Esophagus squamous epithelium (tissue), 4 donors: ENCODE results near the gene ELOVL7.

ENCODE experiments used
- CTCF ChIP-seq, 6 experiments: fragments of 450-650 bp in 4 of 6; fragments of 200-600 bp in 2 of 6; sonication (generic) in 2 of 6; IDR thresholded peaks; one replicate each; pipeline ENCODE4 v1.5.1; 2016 to 2019; ENCODE audit warnings: antibody characterized with exemption in 6 of 6, mild to moderate bottlenecking in 4 of 6, moderate library complexity in 4 of 6
- POLR2A ChIP-seq, 4 donors: fragments of 450-650 bp; IDR thresholded peaks; one replicate each; pipeline ENCODE4 v1.6.1; 2017; ENCODE audit warnings: antibody characterized with exemption in 4 of 4, mild to moderate bottlenecking in 4 of 4, moderate library complexity in 3 of 4

DNA sequence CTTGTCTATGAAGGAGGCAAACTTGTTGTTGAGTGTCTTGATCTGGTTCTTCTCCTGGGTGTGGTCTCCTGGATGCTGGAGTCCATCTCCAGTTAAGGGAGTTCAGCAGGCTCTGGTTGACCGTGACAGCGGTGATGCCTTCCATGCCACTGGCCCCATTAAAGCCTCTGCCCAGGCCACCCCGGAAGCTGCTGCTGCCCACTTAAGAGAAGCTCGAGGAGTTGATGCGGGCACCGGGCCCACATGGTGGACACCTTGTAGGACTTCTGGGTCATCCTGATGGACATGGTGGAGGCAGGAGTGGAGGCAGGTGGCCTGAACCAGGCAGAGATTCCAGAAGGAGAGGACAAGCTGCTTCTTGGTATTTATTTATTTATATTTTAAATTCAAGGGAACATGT lies 99.4 kb downstream of the ELOVL7 start:
- no peak for TF ChIP-seq CTCF (IDR thresholded peaks at IDR 0.05)
- no peak for TF ChIP-seq POLR2A (IDR thresholded peaks at IDR 0.05)
